Kidney epithelial cell (primary cell): Measurements from ENCODE around the gene SLMAP. TPM values are rescaled to one million over a fixed set of nuclear protein-coding genes. Genes with fewer than 3 reads are reported as not detected.
A peak's percentile ranks its signal among the peaks of the same experiment; 100 is the strongest.

Experiments
- DNase-seq: peaks from one replicate; pipeline ENCODE4 v3.0.0-alpha.2; 2010; ENCODE audit warnings: low read depth
- H3K27me3 ChIP-seq: 2 replicates; pipeline ENCODE4 v1.6.0; 2011; ENCODE audit warnings: low read length; ENCODE audit not compliant: control insufficient read depth, insufficient read depth
- H3K36me3 ChIP-seq: 2 replicates; pipeline ENCODE4 v1.5.1; 2011; ENCODE audit warnings: low read length; ENCODE audit not compliant: control insufficient read depth, insufficient read depth
- H3K4me3 ChIP-seq: 2 replicates; pipeline ENCODE4 v1.5.1; 2011; ENCODE audit warnings: low read depth, mild to moderate bottlenecking, control low read depth, low read length
- total RNA-seq: library from RNA; depleted of rRNA; stranded (reverse); fragments of >200 nt; gene quantifications from 2 replicates; pipeline ENCODE4 v1.2.3, GENCODE V29; 2015
- TF ChIP-seq, protein P1 (sequence below): IDR thresholded peaks from 2 replicates; pipeline ENCODE4 v1.5.1; 2011; ENCODE audit warnings: mild to moderate bottlenecking, moderate library complexity, low read length, control low read depth, inconsistent platforms; ENCODE audit not compliant: insufficient read depth, poor library complexity, severe bottlenecking

Gene SLMAP
- total RNA-seq, 1 donor from 2014 or later, result 48.6 TPM

DNA sequence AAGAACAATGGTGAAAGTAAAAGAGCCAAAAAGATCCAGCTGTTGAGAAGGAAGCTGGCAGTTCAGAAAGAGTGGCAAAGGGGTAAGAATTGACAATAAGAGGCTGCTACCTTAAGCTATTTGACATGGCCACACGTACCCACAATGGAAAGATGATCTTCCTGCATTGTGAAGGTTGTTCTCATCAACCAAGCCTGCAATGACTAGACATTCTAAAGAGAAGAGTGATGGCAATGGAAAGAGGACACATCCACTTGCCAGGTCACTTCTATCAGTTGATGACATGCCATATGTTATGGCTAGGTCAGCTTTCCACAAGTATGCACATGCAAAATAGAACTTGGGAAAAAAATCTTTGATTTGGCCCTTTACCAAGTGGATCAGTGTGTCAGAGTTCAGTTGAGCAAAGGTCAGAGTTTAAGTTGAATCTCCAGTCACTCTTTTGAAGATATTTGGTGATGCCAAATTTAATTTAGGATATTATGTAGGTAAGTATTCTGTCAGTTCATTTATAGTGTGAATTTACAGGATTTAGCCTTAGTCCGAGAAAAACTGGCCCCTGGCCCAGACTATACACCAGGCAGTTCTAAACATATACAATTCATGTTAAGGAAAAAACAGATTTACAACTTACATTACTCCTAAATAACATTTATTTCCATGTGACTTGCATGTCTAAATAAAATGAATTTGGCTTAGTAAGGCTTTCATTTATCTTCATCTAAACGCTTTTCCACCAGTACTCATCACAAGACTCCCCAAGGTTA is 147.2 kb downstream of the SLMAP start:
- TF ChIP-seq, protein P1, sequence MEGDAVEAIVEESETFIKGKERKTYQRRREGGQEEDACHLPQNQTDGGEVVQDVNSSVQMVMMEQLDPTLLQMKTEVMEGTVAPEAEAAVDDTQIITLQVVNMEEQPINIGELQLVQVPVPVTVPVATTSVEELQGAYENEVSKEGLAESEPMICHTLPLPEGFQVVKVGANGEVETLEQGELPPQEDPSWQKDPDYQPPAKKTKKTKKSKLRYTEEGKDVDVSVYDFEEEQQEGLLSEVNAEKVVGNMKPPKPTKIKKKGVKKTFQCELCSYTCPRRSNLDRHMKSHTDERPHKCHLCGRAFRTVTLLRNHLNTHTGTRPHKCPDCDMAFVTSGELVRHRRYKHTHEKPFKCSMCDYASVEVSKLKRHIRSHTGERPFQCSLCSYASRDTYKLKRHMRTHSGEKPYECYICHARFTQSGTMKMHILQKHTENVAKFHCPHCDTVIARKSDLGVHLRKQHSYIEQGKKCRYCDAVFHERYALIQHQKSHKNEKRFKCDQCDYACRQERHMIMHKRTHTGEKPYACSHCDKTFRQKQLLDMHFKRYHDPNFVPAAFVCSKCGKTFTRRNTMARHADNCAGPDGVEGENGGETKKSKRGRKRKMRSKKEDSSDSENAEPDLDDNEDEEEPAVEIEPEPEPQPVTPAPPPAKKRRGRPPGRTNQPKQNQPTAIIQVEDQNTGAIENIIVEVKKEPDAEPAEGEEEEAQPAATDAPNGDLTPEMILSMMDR, result no peak
- no peak for DNase-seq

DNA sequence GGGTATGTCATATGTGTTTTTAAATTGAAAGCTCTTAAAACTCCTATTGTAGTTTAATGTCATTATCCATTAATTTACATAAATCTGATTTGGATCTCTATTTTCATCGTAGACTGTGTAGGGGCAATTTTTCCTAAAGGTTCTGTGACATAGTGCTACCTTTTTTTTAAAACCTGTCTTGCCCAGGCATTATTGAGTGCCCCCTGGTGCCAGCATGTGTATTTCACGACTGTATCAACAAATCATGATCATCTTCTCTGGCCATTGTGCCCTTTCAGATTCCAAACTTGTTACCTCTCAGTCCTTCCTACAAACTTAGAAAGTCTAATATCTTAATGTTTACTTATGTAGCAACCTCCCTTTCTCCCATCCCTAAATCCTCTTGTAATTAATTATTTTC is 154.9 kb downstream of the SLMAP start:
- TF ChIP-seq, protein P1, result peak; percentile 59
- Histone ChIP-seq H3K4me3 (no peak overlapping the region), H3K27me3 (no peaks in the 10 kb centered on the region), H3K36me3 (peaks cover 1% of the 10 kb centered on the region)
- DNase-seq, result no peak

More for the DNA sequence above, 147.2 kb downstream of the SLMAP start:
- Histone ChIP-seq H3K4me3 (no peak overlapping the region), H3K36me3 (peaks cover 1% of the 10 kb centered on the region), H3K27me3 (no peaks in the 10 kb centered on the region)

DNA sequence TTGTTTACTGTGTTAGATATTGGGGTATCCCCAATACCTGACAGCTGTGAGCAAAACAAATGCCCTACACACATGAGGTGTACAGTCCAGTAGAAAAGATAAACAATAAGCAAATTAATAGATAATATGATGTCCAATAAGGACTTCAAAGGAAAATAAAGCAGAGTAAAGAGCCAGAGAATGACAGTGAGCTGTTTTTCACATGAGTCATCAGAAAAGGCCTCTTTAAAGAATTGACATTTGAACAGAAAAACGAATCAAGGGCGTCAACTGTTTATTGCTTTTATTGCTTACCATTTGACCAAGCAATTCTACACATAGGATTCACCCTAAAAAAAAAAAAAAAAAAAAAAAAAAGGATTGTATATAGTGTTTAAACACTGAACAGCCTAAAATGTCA is 155.5 kb downstream of the SLMAP start:
- H3K4me3 ChIP-seq, result no peak overlapping the region
- H3K27me3 ChIP-seq, result no peaks in the 10 kb centered on the region
- TF ChIP-seq, protein P1, result no peak
- peaks cover 1% of the 10 kb centered on the region for H3K36me3 ChIP-seq
- DNase-seq, result no peak

DNA sequence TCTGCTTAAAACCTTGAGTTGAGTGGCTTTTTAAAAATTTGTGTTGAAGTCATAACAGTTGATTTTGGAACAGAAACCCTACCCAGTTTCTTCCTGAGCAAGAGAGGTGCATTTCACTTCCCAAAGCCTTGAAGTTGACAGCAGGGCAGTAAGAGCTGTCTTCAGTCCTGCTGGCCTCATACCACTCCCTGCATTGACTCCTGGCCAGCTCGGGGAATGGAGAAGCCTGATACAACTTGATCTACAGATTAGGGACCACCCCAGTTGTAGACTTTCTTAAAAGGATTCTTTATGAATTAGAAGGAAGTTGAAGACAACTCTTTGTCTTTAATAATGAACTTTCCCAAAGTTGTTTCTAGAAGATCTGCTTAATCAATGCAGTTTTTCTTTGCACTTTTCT is 161.5 kb downstream of the SLMAP start:
- no peak overlapping the region for H3K4me3 ChIP-seq
- DNase-seq, result no peak

DNA sequence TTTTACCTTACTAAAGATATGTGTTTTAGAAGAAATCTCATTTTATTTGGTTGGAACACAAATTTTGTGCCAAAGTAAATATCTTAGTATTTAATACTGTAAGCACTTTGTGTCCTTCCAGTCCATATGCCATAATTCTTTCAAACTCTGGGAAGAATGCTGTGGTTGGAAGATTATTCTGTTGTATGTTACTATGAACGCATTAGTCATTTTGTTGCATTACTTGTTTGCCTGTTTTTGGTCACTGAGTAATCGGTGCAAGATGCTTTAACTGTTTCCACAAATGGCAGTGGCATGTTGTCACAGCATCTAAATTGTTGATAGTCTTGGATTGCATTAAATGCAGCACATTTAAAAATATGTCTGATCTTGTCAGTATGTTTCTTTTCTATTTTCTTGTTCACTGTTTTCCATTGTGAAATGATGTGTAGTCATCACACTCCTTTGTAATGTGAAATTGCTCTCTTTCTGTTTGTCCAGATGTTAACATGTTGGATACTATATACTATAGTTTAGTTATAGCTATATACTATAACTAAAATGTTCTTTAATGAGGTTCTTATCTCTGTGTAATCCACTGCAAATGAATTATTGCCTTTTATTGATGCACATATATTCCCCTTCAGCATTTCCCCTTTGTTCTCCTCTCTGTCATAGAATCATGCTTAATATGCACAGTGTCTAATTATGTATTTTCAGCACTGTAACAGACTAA is 162.2 kb downstream of the SLMAP start:
- DNase-seq, result peak; percentile 12
- Histone ChIP-seq H3K4me3 (no peak overlapping the region), H3K27me3 (no peaks in the 10 kb centered on the region), H3K36me3 (peaks cover 4% of the 10 kb centered on the region)
- TF ChIP-seq, protein P1, result no peak

More for the DNA sequence above, 161.5 kb downstream of the SLMAP start:
- Histone ChIP-seq H3K27me3 (no peaks in the 10 kb centered on the region), H3K36me3 (peaks cover 3% of the 10 kb centered on the region)
- TF ChIP-seq, protein P1, result no peak
